Omental fat pad (tissue), 4 donors: ENCODE results near the gene TICAM1. TPM values are rescaled to one million over a fixed set of nuclear protein-coding genes. Genes with fewer than 3 reads are reported as not detected.
"Not testable (repeated sequence)": the region's sequence is repeated elsewhere in the genome, so short reads cannot be mapped to it uniquely, and the experiment has no call there.

Experiments used
- ATAC-seq: fragments of 150-250 bp; one replicate; pipeline ENCODE4 v1.9.1; 2016; ENCODE audit warnings: mild to moderate bottlenecking, moderate library complexity; ENCODE audit not compliant: low FRiP score
- DNase-seq: peaks from one replicate; pipeline ENCODE4 v3.0.0-alpha.2; 2019; ENCODE audit warnings: low spot score
- total RNA-seq, 4 donors: library from RNA; depleted of rRNA; stranded (reverse); fragments of >200 nt; gene quantifications; one replicate each; pipeline ENCODE4 v1.1.0, GENCODE V29; 2016
- TF ChIP-seq, protein P1 (sequence below), 3 donors: fragments of 450-650 bp; IDR thresholded peaks; one replicate each; pipeline ENCODE4 v1.5.1; 2016 to 2017; ENCODE audit warnings: antibody characterized with exemption in 3 of 3, mild to moderate bottlenecking in 3 of 3, moderate library complexity in 2 of 3

TICAM1 gene
- total RNA-seq, 4 donors from 2014 or later: 4.1 to 8.5 (median 6.3) TPM

GRCh38 chr19:4811328-4812131, 20.0 kb downstream of the TICAM1 start:
- TF ChIP-seq, protein P1, sequence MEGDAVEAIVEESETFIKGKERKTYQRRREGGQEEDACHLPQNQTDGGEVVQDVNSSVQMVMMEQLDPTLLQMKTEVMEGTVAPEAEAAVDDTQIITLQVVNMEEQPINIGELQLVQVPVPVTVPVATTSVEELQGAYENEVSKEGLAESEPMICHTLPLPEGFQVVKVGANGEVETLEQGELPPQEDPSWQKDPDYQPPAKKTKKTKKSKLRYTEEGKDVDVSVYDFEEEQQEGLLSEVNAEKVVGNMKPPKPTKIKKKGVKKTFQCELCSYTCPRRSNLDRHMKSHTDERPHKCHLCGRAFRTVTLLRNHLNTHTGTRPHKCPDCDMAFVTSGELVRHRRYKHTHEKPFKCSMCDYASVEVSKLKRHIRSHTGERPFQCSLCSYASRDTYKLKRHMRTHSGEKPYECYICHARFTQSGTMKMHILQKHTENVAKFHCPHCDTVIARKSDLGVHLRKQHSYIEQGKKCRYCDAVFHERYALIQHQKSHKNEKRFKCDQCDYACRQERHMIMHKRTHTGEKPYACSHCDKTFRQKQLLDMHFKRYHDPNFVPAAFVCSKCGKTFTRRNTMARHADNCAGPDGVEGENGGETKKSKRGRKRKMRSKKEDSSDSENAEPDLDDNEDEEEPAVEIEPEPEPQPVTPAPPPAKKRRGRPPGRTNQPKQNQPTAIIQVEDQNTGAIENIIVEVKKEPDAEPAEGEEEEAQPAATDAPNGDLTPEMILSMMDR (IDR thresholded peaks at IDR 0.05): peak in 2 of 3 donors; percentile 32 to 36
- ATAC-seq (peak; percentile 62), DNase-seq (peak; percentile 97)

DNA sequence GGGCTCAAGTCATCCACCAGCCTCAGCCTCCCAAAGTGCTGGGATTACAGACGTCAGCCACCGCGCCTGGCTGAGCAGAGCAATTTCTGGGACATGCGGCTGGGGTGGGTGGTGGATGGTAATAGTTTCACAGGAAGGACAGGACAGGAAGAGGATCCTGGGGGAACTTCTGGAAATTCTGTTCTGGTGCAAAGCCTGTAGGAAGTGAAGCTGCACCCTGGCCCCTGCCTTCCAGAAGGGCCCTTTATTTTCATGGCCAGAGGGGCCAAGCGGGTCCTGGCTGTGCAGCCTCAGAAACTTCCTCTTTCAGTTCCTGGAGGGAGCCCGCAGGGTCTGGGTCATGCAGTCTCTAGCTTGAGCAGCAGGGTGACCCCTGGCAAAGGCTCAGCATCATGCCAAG, 24.3 kb downstream of the TICAM1 start:
- no peak for ATAC-seq

DNA sequence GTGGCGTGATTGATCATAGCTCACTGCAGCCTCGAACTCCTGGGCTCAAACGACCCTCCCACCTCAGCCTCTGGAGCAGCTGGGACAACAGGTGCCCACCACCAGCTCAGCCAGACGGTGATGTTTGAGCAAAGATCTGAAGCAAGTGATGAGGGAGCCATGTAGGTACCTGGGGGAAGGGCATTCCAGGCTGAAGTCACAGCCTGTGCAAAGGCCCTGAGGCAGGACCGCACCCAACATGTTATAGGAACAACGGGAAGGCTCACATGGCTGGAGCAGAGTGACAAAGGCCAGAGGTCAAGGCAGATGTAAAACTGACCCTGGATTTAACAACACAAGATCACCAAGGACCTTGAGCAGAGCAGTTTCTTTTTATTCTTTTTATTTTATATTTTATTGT, 25.1 kb downstream of the TICAM1 start:
- DNase-seq: no peak
- ATAC-seq: no peak
- TF ChIP-seq, protein P1 (IDR thresholded peaks at IDR 0.05): no peak

More for the DNA sequence above, 24.3 kb downstream of the TICAM1 start:
- TF ChIP-seq, protein P1 (IDR thresholded peaks at IDR 0.05): no peak
- DNase-seq: no peak

DNA sequence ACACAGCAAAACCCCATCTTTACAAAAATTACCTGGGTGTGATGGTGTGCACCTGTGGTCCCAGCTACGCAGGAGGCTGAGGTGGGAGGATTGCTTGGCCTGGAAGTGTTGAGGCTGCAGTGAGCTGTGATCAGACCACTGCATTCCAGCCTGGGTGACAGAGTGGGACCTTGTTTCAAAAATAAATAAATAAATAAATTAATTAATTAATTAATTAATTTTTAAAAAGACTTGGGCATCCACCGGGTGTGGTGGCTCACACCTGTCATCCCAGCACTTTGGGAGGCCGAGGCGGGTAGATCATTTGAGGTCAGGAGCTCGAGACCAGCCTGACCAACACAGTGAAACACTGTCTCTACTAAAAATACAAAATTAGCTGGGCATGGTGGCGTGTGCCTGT, 26.4 kb downstream of the TICAM1 start:
- DNase-seq, ATAC-seq: not testable (repeated sequence)

GRCh38 chr19:4803736-4804695, 27.5 kb downstream of the TICAM1 start:
- DNase-seq: no peak
- TF ChIP-seq, protein P1 (IDR thresholded peaks at IDR 0.05): no peak
- ATAC-seq: peak; percentile 45

GRCh38 chr19:4802711-4803110, 28.8 kb downstream of the TICAM1 start:
- TF ChIP-seq, protein P1 (IDR thresholded peaks at IDR 0.05): no peak
- ATAC-seq: no peak
- DNase-seq: no peak

DNA sequence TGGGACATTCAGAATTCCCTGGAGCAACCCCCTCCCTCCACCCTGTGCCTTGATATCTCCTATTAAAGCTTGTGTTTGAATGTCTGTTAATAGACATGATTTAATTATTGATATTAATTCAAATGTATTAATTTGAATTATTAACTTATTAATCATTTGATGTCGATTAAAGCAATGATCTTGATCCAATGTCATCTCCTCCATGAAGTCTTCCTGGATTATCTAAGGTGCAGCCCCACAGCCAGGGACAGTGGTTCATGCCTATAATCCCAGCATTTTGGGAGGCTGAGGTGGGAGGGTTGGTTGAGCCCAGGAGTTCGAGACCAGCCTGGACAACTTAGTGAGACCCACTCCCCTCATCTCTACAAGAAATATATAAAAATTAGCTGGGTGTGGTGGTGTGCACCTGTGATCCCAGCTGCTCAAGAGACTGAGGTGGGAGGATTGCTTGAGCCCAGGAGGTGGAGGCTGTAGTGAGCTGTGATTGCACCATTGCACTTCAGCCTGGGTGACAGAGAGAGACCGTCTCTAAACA, 30.4 kb downstream of the TICAM1 start:
- ATAC-seq (no peak), DNase-seq (no peak)
- TF ChIP-seq, protein P1 (IDR thresholded peaks at IDR 0.05): no peak
